Keratinocyte (primary cell): Measurements from ENCODE around the gene TDRKH. TPM values are rescaled to one million over a fixed set of nuclear protein-coding genes. Genes with fewer than 3 reads are reported as not detected.

Experiments
- DNase-seq: peaks from one replicate; pipeline ENCODE4 v3.0.0-alpha.2; 2011; ENCODE audit warnings: low read depth, missing footprints, low spot score
- FAIRE-seq: peaks from 2 replicates; lab custom pipeline; 2011; peaks lifted over from hg19 to GRCh38; lab: Jason Lieb, UNC
- H2AFZ ChIP-seq: 2 replicates; pipeline ENCODE4 v1.6.0; 2012; ENCODE audit warnings: low read length, control low read depth, inconsistent platforms; ENCODE audit not compliant: control insufficient read depth
- H3K27ac ChIP-seq: 2 replicates; pipeline ENCODE4 v1.5.1; 2011; ENCODE audit warnings: low read length; ENCODE audit not compliant: control insufficient read depth, insufficient read depth
- H3K27me3 ChIP-seq: 3 replicates; pipeline ENCODE4 v1.6.0; 2011; ENCODE audit warnings: low read length; ENCODE audit not compliant: control insufficient read depth, insufficient read depth; ENCODE audit errors: extremely low read depth
- H3K36me3 ChIP-seq, 2 experiments: 2 replicates in 1 of 2; 3 replicates in 1 of 2; pipeline ENCODE4 v1.5.1; 2011; ENCODE audit warnings: low read length in 2 of 2, mild to moderate bottlenecking in 1 of 2; ENCODE audit not compliant: control insufficient read depth in 2 of 2, insufficient read depth in 2 of 2; ENCODE audit errors: extremely low read depth in 1 of 2
- H3K4me1 ChIP-seq: 3 replicates; pipeline ENCODE4 v1.5.1; 2011; ENCODE audit warnings: low read length; ENCODE audit not compliant: control insufficient read depth, insufficient read depth; ENCODE audit errors: extremely low read depth
- H3K4me2 ChIP-seq: 3 replicates; pipeline ENCODE4 v1.6.0; 2011; ENCODE audit warnings: low read depth, low read length; ENCODE audit not compliant: control insufficient read depth, insufficient read depth; ENCODE audit errors: extremely low read depth
- H3K4me3 ChIP-seq, 3 experiments: fragments of 200-600 bp in 1 of 3; sonication (generic) in 1 of 3; 2 replicates in 2 of 3; 3 replicates in 1 of 3; pipeline ENCODE4 v1.5.1; 2011 to 2016; ENCODE audit warnings: low read length in 3 of 3, mild to moderate bottlenecking in 3 of 3, control low read depth in 2 of 3, inconsistent platforms in 1 of 3, low read depth in 1 of 3, mixed read lengths in 1 of 3, mixed run types in 1 of 3, moderate library complexity in 1 of 3; ENCODE audit not compliant: control insufficient read depth in 2 of 3, insufficient read depth in 2 of 3; ENCODE audit errors: extremely low read depth in 1 of 3
- H3K79me2 ChIP-seq: 2 replicates; pipeline ENCODE4 v1.6.0; 2012; ENCODE audit warnings: low read length; ENCODE audit not compliant: control insufficient read depth, insufficient read depth
- H3K9ac ChIP-seq: 3 replicates; pipeline ENCODE4 v1.6.0; 2011; ENCODE audit warnings: low read length; ENCODE audit not compliant: control insufficient read depth, insufficient read depth; ENCODE audit errors: extremely low read depth
- H3K9me1 ChIP-seq: 3 replicates; pipeline ENCODE4 v1.6.0; 2011; ENCODE audit warnings: low read length; ENCODE audit not compliant: control insufficient read depth, insufficient read depth; ENCODE audit errors: extremely low read depth
- H3K9me3 ChIP-seq: 2 replicates; pipeline ENCODE4 v1.5.1; 2012; ENCODE audit warnings: low read depth, low read length; ENCODE audit not compliant: control insufficient read depth
- H4K20me1 ChIP-seq: 3 replicates; pipeline ENCODE4 v1.6.0; 2011; ENCODE audit warnings: low read length; ENCODE audit not compliant: control insufficient read depth, insufficient read depth; ENCODE audit errors: extremely low read depth
- CTCF ChIP-seq, 3 experiments: IDR thresholded peaks in 1 of 3; conservative IDR thresholded peaks in 1 of 3; optimal IDR thresholded peaks in 1 of 3; 2 replicates in 2 of 3; 3 replicates in 1 of 3; pipeline versions ENCODE3 to v1.5.1; 2011; ENCODE audit warnings: low read length in 3 of 3, mild to moderate bottlenecking in 3 of 3, moderate library complexity in 2 of 3, control low read depth in 1 of 3, inconsistent platforms in 1 of 3; ENCODE audit not compliant: insufficient read depth in 2 of 3; ENCODE audit errors: extremely low read depth in 1 of 3
- EZH2 ChIP-seq: IDR thresholded peaks from one replicate; pipeline ENCODE4 v1.6.1; 2012; ENCODE audit warnings: inconsistent platforms, mild to moderate bottlenecking, low read length, moderate library complexity
- dilution Hi-C: fragments of 300-500 bp; cut with MboI; formaldehyde crosslinking; loops from one replicate; pipeline ENCODE4 v1.7.0; 2020; ENCODE audit warnings: low sequenced_read_pairs; ENCODE audit not compliant: extremely low pct_ligation_motif_present
- polyA plus RNA-seq, 5 experiments: library from polyadenylated mRNA; depleted of rRNA in 3 of 5; stranded (reverse) in 3 of 5; stranded (forward) in 1 of 5; unstranded in 1 of 5; fragments of >200 nt; gene quantifications; 1 replicate in 1 of 5; 2 replicates in 3 of 5; 3 replicates in 1 of 5; pipeline versions ENCODE4 v1.2.1 to v1.2.3, GENCODE V29; 2011 to 2012; ENCODE audit warnings: missing spikeins in 2 of 5, low read depth in 1 of 5, low replicate concordance in 1 of 5

Gene TDRKH
- polyA plus RNA-seq, 1 donor (not counting 4 experiments of a cell fraction or from before 2014, with no cell fraction given), result 9.7 TPM

GRCh38 chr1:151802372-151802771 lies 12.1 kb upstream of the TDRKH start:
- Histone ChIP-seq H3K79me2 (no peaks in the 10 kb centered on the region), H3K9me3 (no peaks in the 10 kb centered on the region), H3K27ac (no peak overlapping the region), H3K9me1 (no peaks in the 10 kb centered on the region), H3K36me3 (no peaks in the 10 kb centered on the region), H3K4me1 (peaks cover 8% of the 10 kb centered on the region), H3K9ac (no peak overlapping the region), H2AFZ (no peak overlapping the region), H3K4me3 (no peak overlapping the region), H3K27me3 (peaks cover 48% of the 10 kb centered on the region), H3K4me2 (no peak overlapping the region), H4K20me1 (no peaks in the 10 kb centered on the region)
- DNase-seq (no peak), FAIRE-seq (no peak)
- dilution Hi-C loops, result no loop called here
- TF ChIP-seq EZH2, result no peak
- TF ChIP-seq CTCF (optimal IDR thresholded peaks at IDR 0.05 in 1 of 3, IDR thresholded peaks at IDR 0.05 in 1 of 3, conservative IDR thresholded peaks at IDR 0.05 in 1 of 3; ENCODE audit: extremely low read depth in 1 of 3, insufficient read depth in 2 of 3, low read length in 3 of 3), result no peak

- dilution Hi-C loops, result no loop called here
- Histone ChIP-seq H3K4me1 (peaks cover 8% of the 10 kb centered on the region), H3K9me1 (no peaks in the 10 kb centered on the region), H4K20me1 (no peaks in the 10 kb centered on the region), H3K4me2 (no peak overlapping the region), H2AFZ (no peak overlapping the region), H3K9ac (no peak overlapping the region), H3K27me3 (peaks cover 43% of the 10 kb centered on the region), H3K27ac (no peak overlapping the region), H3K9me3 (no peaks in the 10 kb centered on the region), H3K36me3 (no peaks in the 10 kb centered on the region), H3K79me2 (no peaks in the 10 kb centered on the region), H3K4me3 (no peak overlapping the region)
- DNase-seq, result no peak
- no peak for FAIRE-seq
- TF ChIP-seq EZH2, result no peak
- TF ChIP-seq CTCF (optimal IDR thresholded peaks at IDR 0.05 in 1 of 3, IDR thresholded peaks at IDR 0.05 in 1 of 3, conservative IDR thresholded peaks at IDR 0.05 in 1 of 3; ENCODE audit: extremely low read depth in 1 of 3, insufficient read depth in 2 of 3, low read length in 3 of 3), result no peak
Measured at GRCh38 chr1:151801846-151802245, 11.5 kb upstream of the TDRKH start.
